ENCODE results near the gene GPN1.
A peak's percentile ranks its signal among the peaks of the same experiment; 100 is the strongest.

Gene GPN1

GRCh38 chr2:27628767-27629709 is at the start of gene GPN1, which contains the start of gene CCDC121:
GPN1 (plus strand) TSS chr2:27629050; CDS start chr2:27629059, 9 bp downstream.
CCDC121 (minus strand) TSS chr2:27629012; CDS start chr2:27627799, 1,213 bp downstream.
- Histone ChIP-seq H3K4me1 (ENCODE audit: control insufficient read depth, insufficient read depth, low read length) (peaks cover 9% of the 10 kb centered on the region; the same call in 1 of the 2 replicates), H3K36me3 (ENCODE audit: control insufficient read depth, insufficient read depth, low read length) (peaks cover 49% of the 10 kb centered on the region), H3K9me3 (ENCODE audit: control insufficient read depth, insufficient read depth, low read depth, low read length) (no peaks in the 10 kb centered on the region), H3K9ac (ENCODE audit: low read length) (peak within 1 kb of the TSS; percentile 93), H3K27me3 (ENCODE audit: control insufficient read depth, insufficient read depth, low read length) (no peaks in the 10 kb centered on the region), H3K4me3 (ENCODE audit: low read depth, low read length) (peak within 1 kb of the TSS; percentile 86), H3K27ac (ENCODE audit: low read depth, low read length) (peak within 1 kb of the TSS; percentile 36)

- H3K4me3 ChIP-seq (ENCODE audit: low read depth, low read length), result no peak overlapping the region
- peaks cover 11% of the 10 kb centered on the region; the same call in 1 of the 2 replicates for H3K4me1 ChIP-seq (ENCODE audit: control insufficient read depth, insufficient read depth, low read length)
- H3K36me3 ChIP-seq (ENCODE audit: control insufficient read depth, insufficient read depth, low read length), result no peaks in the 10 kb centered on the region
- peaks cover 5% of the 10 kb centered on the region for H3K9me3 ChIP-seq (ENCODE audit: control insufficient read depth, insufficient read depth, low read depth, low read length)
- no peak overlapping the region for H3K9ac ChIP-seq (ENCODE audit: low read length)
- no peak overlapping the region for H3K27ac ChIP-seq (ENCODE audit: low read depth, low read length)
- H3K27me3 ChIP-seq (ENCODE audit: control insufficient read depth, insufficient read depth, low read length), result no peaks in the 10 kb centered on the region
Observed at GRCh38 chr2:27581417-27582128, 47.3 kb upstream of the GPN1 start.

GRCh38 chr2:27582129-27582694 is 46.6 kb upstream of the GPN1 start:
- Histone ChIP-seq H3K27ac (ENCODE audit: low read depth, low read length) (no peak overlapping the region), H3K9ac (ENCODE audit: low read length) (peak overlapping the region; percentile 18)

GRCh38 chr2:27582695-27583389 is 46.0 kb upstream of the GPN1 start, which contains the start of gene ZNF512:
ZNF512 (plus strand) TSS chr2:27583042; CDS start chr2:27583113, 71 bp downstream.
- no peaks in the 10 kb centered on the region for H3K36me3 ChIP-seq (ENCODE audit: control insufficient read depth, insufficient read depth, low read length)
- peak within 1 kb of the TSS; percentile 87 for H3K9ac ChIP-seq (ENCODE audit: low read length)
- H3K9me3 ChIP-seq (ENCODE audit: control insufficient read depth, insufficient read depth, low read depth, low read length), result peaks cover 2% of the 10 kb centered on the region; the same call in 1 of the 2 replicates
- peaks cover 11% of the 10 kb centered on the region; the same call in 1 of the 2 replicates for H3K4me1 ChIP-seq (ENCODE audit: control insufficient read depth, insufficient read depth, low read length)
- H3K27me3 ChIP-seq (ENCODE audit: control insufficient read depth, insufficient read depth, low read length), result no peaks in the 10 kb centered on the region
- peak within 1 kb of the TSS; percentile 95 for H3K4me3 ChIP-seq (ENCODE audit: low read depth, low read length)
- peak within 1 kb of the TSS; percentile 30; the same call in 1 of the 2 replicates for H3K27ac ChIP-seq (ENCODE audit: low read depth, low read length)

More at GRCh38 chr2:27582129-27582694, 46.6 kb upstream of the GPN1 start:
- Histone ChIP-seq H3K4me3 (ENCODE audit: low read depth, low read length) (peak overlapping the region; percentile 95), H3K27me3 (ENCODE audit: control insufficient read depth, insufficient read depth, low read length) (no peaks in the 10 kb centered on the region), H3K9me3 (ENCODE audit: control insufficient read depth, insufficient read depth, low read depth, low read length) (peaks cover 5% of the 10 kb centered on the region), H3K4me1 (ENCODE audit: control insufficient read depth, insufficient read depth, low read length) (peaks cover 11% of the 10 kb centered on the region; the same call in 1 of the 2 replicates), H3K36me3 (ENCODE audit: control insufficient read depth, insufficient read depth, low read length) (no peaks in the 10 kb centered on the region)

- peaks cover 11% of the 10 kb centered on the region; the same call in 1 of the 2 replicates for H3K4me1 ChIP-seq (ENCODE audit: control insufficient read depth, insufficient read depth, low read length)
- H3K36me3 ChIP-seq (ENCODE audit: control insufficient read depth, insufficient read depth, low read length), result no peaks in the 10 kb centered on the region
- H3K27me3 ChIP-seq (ENCODE audit: control insufficient read depth, insufficient read depth, low read length), result no peaks in the 10 kb centered on the region
- H3K4me3 ChIP-seq (ENCODE audit: low read depth, low read length), result peak overlapping the region; percentile 95
- peak overlapping the region; percentile 87 for H3K9ac ChIP-seq (ENCODE audit: low read length)
- peaks cover 2% of the 10 kb centered on the region; the same call in 1 of the 2 replicates for H3K9me3 ChIP-seq (ENCODE audit: control insufficient read depth, insufficient read depth, low read depth, low read length)
- peak overlapping the region; percentile 30; the same call in 1 of the 2 replicates for H3K27ac ChIP-seq (ENCODE audit: low read depth, low read length)
Observed at GRCh38 chr2:27583390-27583915, 45.4 kb upstream of the GPN1 start.

GRCh38 chr2:27584597-27584996 is 44.3 kb upstream of the GPN1 start:
- Histone ChIP-seq H3K9me3 (ENCODE audit: control insufficient read depth, insufficient read depth, low read depth, low read length) (peaks cover 5% of the 10 kb centered on the region; the same call in 1 of the 2 replicates), H3K9ac (ENCODE audit: low read length) (no peak overlapping the region), H3K4me1 (ENCODE audit: control insufficient read depth, insufficient read depth, low read length) (peaks cover 11% of the 10 kb centered on the region; the same call in 1 of the 2 replicates), H3K27ac (ENCODE audit: low read depth, low read length) (no peak overlapping the region), H3K4me3 (ENCODE audit: low read depth, low read length) (peak overlapping the region; percentile 95), H3K27me3 (ENCODE audit: control insufficient read depth, insufficient read depth, low read length) (no peaks in the 10 kb centered on the region), H3K36me3 (ENCODE audit: control insufficient read depth, insufficient read depth, low read length) (no peaks in the 10 kb centered on the region)

GRCh38 chr2:27587025-27587424 is 41.8 kb upstream of the GPN1 start:
- Histone ChIP-seq H3K27ac (ENCODE audit: low read depth, low read length) (no peak overlapping the region), H3K4me3 (ENCODE audit: low read depth, low read length) (no peak overlapping the region), H3K4me1 (ENCODE audit: control insufficient read depth, insufficient read depth, low read length) (peaks cover 11% of the 10 kb centered on the region; the same call in 1 of the 2 replicates), H3K9ac (ENCODE audit: low read length) (no peak overlapping the region), H3K36me3 (ENCODE audit: control insufficient read depth, insufficient read depth, low read length) (no peaks in the 10 kb centered on the region), H3K9me3 (ENCODE audit: control insufficient read depth, insufficient read depth, low read depth, low read length) (peaks cover 22% of the 10 kb centered on the region; the same call in 1 of the 2 replicates), H3K27me3 (ENCODE audit: control insufficient read depth, insufficient read depth, low read length) (no peaks in the 10 kb centered on the region)

GRCh38 chr2:27588308-27588707 is 40.5 kb upstream of the GPN1 start:
- Histone ChIP-seq H3K4me1 (ENCODE audit: control insufficient read depth, insufficient read depth, low read length) (0 out of 2 replicates have a peak, but pooled peaks cover 5% of the 10 kb centered on the region), H3K36me3 (ENCODE audit: control insufficient read depth, insufficient read depth, low read length) (peaks cover under 1% of the 10 kb centered on the region)

GRCh38 chr2:27591745-27592144 is 37.1 kb upstream of the GPN1 start:
- Histone ChIP-seq H3K9me3 (ENCODE audit: control insufficient read depth, insufficient read depth, low read depth, low read length) (peaks cover 52% of the 10 kb centered on the region), H3K27me3 (ENCODE audit: control insufficient read depth, insufficient read depth, low read length) (no peaks in the 10 kb centered on the region), H3K27ac (ENCODE audit: low read depth, low read length) (no peak overlapping the region), H3K9ac (ENCODE audit: low read length) (no peak overlapping the region), H3K4me1 (ENCODE audit: control insufficient read depth, insufficient read depth, low read length) (no peaks in the 10 kb centered on the region), H3K36me3 (ENCODE audit: control insufficient read depth, insufficient read depth, low read length) (peaks cover 5% of the 10 kb centered on the region), H3K4me3 (ENCODE audit: low read depth, low read length) (no peak overlapping the region)

More at GRCh38 chr2:27588308-27588707, 40.5 kb upstream of the GPN1 start:
- no peak overlapping the region for H3K4me3 ChIP-seq (ENCODE audit: low read depth, low read length)
- no peak overlapping the region for H3K9ac ChIP-seq (ENCODE audit: low read length)
- no peak overlapping the region for H3K27ac ChIP-seq (ENCODE audit: low read depth, low read length)
- H3K27me3 ChIP-seq (ENCODE audit: control insufficient read depth, insufficient read depth, low read length), result no peaks in the 10 kb centered on the region
- peaks cover 30% of the 10 kb centered on the region for H3K9me3 ChIP-seq (ENCODE audit: control insufficient read depth, insufficient read depth, low read depth, low read length)

- Histone ChIP-seq H3K9me3 (ENCODE audit: control insufficient read depth, insufficient read depth, low read depth, low read length) (peaks cover 52% of the 10 kb centered on the region), H3K27ac (ENCODE audit: low read depth, low read length) (no peak overlapping the region), H3K9ac (ENCODE audit: low read length) (no peak overlapping the region), H3K27me3 (ENCODE audit: control insufficient read depth, insufficient read depth, low read length) (no peaks in the 10 kb centered on the region), H3K4me3 (ENCODE audit: low read depth, low read length) (no peak overlapping the region), H3K36me3 (ENCODE audit: control insufficient read depth, insufficient read depth, low read length) (peaks cover 14% of the 10 kb centered on the region), H3K4me1 (ENCODE audit: control insufficient read depth, insufficient read depth, low read length) (no peaks in the 10 kb centered on the region)
Observed at GRCh38 chr2:27593240-27593639, 35.6 kb upstream of the GPN1 start.
